OCI-LY7 (cell line): ENCODE data around the gene SST. TPM values are rescaled to one million over a fixed set of nuclear protein-coding genes. Genes with fewer than 3 reads are reported as not detected.

Experiments
- BruUV-seq: library from RNA; stranded (reverse); fragments of 400-500 nt; replicated peaks from 2 replicates; lab custom pipeline; 2021; lab: Mats Ljungman, UMichigan
- CTCF ChIA-PET: fragments of 300-600 bp; sonication (Branson Sonifier 250); formaldehyde crosslinking; loops from one replicate; lab custom pipeline; 2022; ENCODE audit warnings: antibody characterized with exemption; ENCODE audit not compliant: unreplicated experiment; lab: Charles Lee
- POLR2A ChIA-PET: fragments of 300-600 bp; sonication (Branson Sonifier 250); formaldehyde crosslinking; loops from one replicate; lab custom pipeline; 2022; ENCODE audit warnings: antibody characterized with exemption; lab: Charles Lee
- DNase-seq: peaks from one replicate; pipeline ENCODE4 v3.0.0-alpha.2; 2015; ENCODE audit warnings: low spot score
- H2AFZ ChIP-seq: fragments of 200-600 bp; sonication (generic), shearing (Covaris generic); 2 replicates; pipeline ENCODE4 v1.6.1; 2014; ENCODE audit warnings: mild to moderate bottlenecking, antibody characterized with exemption, low read length, moderate library complexity
- H3K27ac ChIP-seq: fragments of 200-600 bp; sonication (generic); 2 replicates; pipeline ENCODE4 v1.5.1; 2014; ENCODE audit warnings: mixed run types, low read depth, mild to moderate bottlenecking, moderate library complexity, low read length, inconsistent platforms; ENCODE audit not compliant: poor library complexity, severe bottlenecking
- H3K36me3 ChIP-seq: fragments of 200-600 bp; sonication (generic); 2 replicates; pipeline ENCODE4 v1.6.1; 2014; ENCODE audit warnings: mild to moderate bottlenecking, antibody characterized with exemption, low read length, moderate library complexity, mixed read lengths; ENCODE audit not compliant: insufficient read depth
- H3K4me1 ChIP-seq: fragments of 200-600 bp; sonication (generic); 2 replicates; pipeline ENCODE4 v1.5.1; 2014; ENCODE audit warnings: mild to moderate bottlenecking, low read length; ENCODE audit not compliant: insufficient read depth, poor library complexity, severe bottlenecking
- H3K4me2 ChIP-seq: fragments of 200-600 bp; sonication (generic); 2 replicates; pipeline ENCODE4 v1.6.1; 2014; ENCODE audit warnings: mild to moderate bottlenecking, low read length
- H3K4me3 ChIP-seq: fragments of 200-600 bp; sonication (generic); 2 replicates; pipeline ENCODE4 v1.5.1; 2014; ENCODE audit warnings: mild to moderate bottlenecking, low read depth, low read length; ENCODE audit not compliant: poor library complexity, severe bottlenecking
- H3K79me2 ChIP-seq: fragments of 200-600 bp; sonication (generic); 2 replicates; pipeline ENCODE4 v1.6.1; 2016; ENCODE audit warnings: low read depth, mild to moderate bottlenecking, low read length, moderate library complexity, mixed read lengths; ENCODE audit not compliant: insufficient read depth
- H3K9me2 ChIP-seq: fragments of 200-600 bp; sonication (generic); 2 replicates; pipeline ENCODE4 v1.6.1; 2016; ENCODE audit warnings: mild to moderate bottlenecking, low read length, mixed read lengths; ENCODE audit not compliant: insufficient read depth
- H3K9me3 ChIP-seq: fragments of 200-600 bp; sonication (generic); 2 replicates; pipeline ENCODE4 v1.6.1; 2014; ENCODE audit warnings: mild to moderate bottlenecking, mixed run types, low read length, mixed read lengths
- H4K20me1 ChIP-seq: fragments of 200-600 bp; sonication (generic); 2 replicates; pipeline ENCODE4 v1.6.1; 2014; ENCODE audit warnings: mild to moderate bottlenecking, antibody characterized with exemption, low read length, moderate library complexity, mixed read lengths; ENCODE audit not compliant: insufficient read depth
- EZH2phosphoT487 ChIP-seq: fragments of 200-600 bp; sonication (generic); IDR thresholded peaks from 2 replicates; pipeline ENCODE4 v1.6.1; 2018; ENCODE audit warnings: low read depth, borderline replicate concordance, mild to moderate bottlenecking, mixed run types, antibody characterized with exemption, low read length, moderate library complexity, mixed read lengths
- intact Hi-C: fragments of 100-400 bp; cut with micrococcal nuclease; formaldehyde crosslinking; loops from one replicate; pipeline ENCODE4 v1.10.0; 2022; ENCODE audit not compliant: unreplicated experiment
- total RNA-seq, 2 experiments: library from RNA; depleted of rRNA in 1 of 2; stranded (reverse); fragments of >200 nt in 1 of 2; shearing (Covaris generic) in 1 of 2; gene quantifications; 2 replicates each; pipeline ENCODE4 v1.2.3, GENCODE V29; 2014 to 2022
- TF ChIP-seq, protein P1 (sequence below): fragments of 200-600 bp; sonication (generic); conservative IDR thresholded peaks from 2 replicates; pipeline ENCODE4 v1.5.1; 2014; ENCODE audit warnings: mild to moderate bottlenecking, antibody characterized with exemption, low read length, moderate library complexity, mixed read lengths

The SST gene
- total RNA-seq, 2 experiments from 2014 or later: not detected

DNA sequence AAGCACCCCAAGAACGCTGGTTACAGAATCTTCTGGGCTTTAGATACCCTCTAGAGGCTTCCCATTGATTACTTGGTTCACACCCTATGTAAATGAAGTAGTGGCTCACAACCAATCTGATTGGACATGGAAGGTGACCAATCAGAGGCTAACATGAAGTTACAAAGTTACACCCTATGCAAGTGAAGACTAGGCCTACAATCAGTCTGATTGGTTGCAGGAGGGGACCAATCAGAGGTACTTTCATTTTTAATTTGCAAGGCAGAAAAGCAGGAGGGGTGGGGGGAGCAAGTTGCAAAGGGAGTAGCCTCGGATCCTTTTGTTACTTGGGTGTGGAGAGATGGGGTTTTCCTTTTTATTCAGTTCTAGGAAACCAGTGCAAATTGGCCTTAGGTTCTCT, 43.3 kb upstream of the SST start:
- no TSS peak for BruUV-seq
- no peak for DNase-seq
- intact Hi-C loops: loop anchor here (5.0 kb wide), 1 partner anchor 1244 kb away; no protein-coding TSS in a partner anchor
- H3K4me1 ChIP-seq: peaks cover 13% of the 10 kb centered on the region
- H2AFZ ChIP-seq: peak overlapping the region; percentile 22; the same call in 1 of the 2 replicates
- no peaks in the 10 kb centered on the region for H3K9me2 ChIP-seq
- H3K4me2 ChIP-seq: no peak overlapping the region
- TF ChIP-seq, protein P1, sequence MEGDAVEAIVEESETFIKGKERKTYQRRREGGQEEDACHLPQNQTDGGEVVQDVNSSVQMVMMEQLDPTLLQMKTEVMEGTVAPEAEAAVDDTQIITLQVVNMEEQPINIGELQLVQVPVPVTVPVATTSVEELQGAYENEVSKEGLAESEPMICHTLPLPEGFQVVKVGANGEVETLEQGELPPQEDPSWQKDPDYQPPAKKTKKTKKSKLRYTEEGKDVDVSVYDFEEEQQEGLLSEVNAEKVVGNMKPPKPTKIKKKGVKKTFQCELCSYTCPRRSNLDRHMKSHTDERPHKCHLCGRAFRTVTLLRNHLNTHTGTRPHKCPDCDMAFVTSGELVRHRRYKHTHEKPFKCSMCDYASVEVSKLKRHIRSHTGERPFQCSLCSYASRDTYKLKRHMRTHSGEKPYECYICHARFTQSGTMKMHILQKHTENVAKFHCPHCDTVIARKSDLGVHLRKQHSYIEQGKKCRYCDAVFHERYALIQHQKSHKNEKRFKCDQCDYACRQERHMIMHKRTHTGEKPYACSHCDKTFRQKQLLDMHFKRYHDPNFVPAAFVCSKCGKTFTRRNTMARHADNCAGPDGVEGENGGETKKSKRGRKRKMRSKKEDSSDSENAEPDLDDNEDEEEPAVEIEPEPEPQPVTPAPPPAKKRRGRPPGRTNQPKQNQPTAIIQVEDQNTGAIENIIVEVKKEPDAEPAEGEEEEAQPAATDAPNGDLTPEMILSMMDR: no peak
- TF ChIP-seq EZH2phosphoT487: no peak
- H4K20me1 ChIP-seq: no peaks in the 10 kb centered on the region
- H3K36me3 ChIP-seq: no peaks in the 10 kb centered on the region
- CTCF ChIA-PET: no interaction called here
- no peaks in the 10 kb centered on the region for H3K9me3 ChIP-seq
- H3K79me2 ChIP-seq: no peaks in the 10 kb centered on the region
- no peak overlapping the region for H3K4me3 ChIP-seq
- no peak overlapping the region for H3K27ac ChIP-seq
- POLR2A ChIA-PET: interaction anchor here (0.6 to 1.1 kb wide), 2 partner anchors 10 to 32 kb away, joined by 3 to 4 read pairs; no protein-coding TSS in a partner anchor

DNA sequence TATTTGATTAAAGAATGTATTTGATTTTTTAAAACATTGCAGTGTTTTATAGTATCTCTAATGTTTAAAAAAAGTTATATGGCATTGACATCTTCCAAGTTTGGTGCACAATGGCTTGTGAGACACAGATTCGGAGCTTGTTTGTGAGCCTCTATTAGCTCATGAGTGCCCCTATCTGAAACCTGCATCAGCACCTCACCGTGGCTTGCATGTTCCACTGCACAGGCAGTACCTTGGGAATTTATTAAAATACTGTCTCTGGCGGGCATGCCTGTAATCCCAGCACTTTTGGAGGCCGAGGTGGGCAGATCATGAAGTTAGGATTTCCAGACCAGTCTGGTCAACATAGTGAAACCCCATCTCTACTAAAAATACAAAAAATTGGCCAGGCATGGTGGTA, 39.0 kb upstream of the SST start:
- Histone ChIP-seq H3K36me3 (no peaks in the 10 kb centered on the region), H3K4me2 (no peak overlapping the region), H3K4me3 (no peak overlapping the region), H3K9me2 (no peaks in the 10 kb centered on the region), H3K79me2 (no peaks in the 10 kb centered on the region), H3K27ac (no peak overlapping the region), H3K9me3 (no peaks in the 10 kb centered on the region), H4K20me1 (no peaks in the 10 kb centered on the region), H2AFZ (no peak overlapping the region), H3K4me1 (no peaks in the 10 kb centered on the region)
- intact Hi-C loops: no loop called here
- no TSS peak for BruUV-seq
- ChIA-PET POLR2A (interaction anchor here (0.5 to 1.2 kb wide), 3 partner anchors 10 to 489 kb away, joined by 3 to 4 read pairs (median 3); no protein-coding TSS in a partner anchor), CTCF (interaction anchor here (0.6 kb wide), 1 partner anchor 26 kb away, joined by 3 read pairs; no protein-coding TSS in a partner anchor)
- TF ChIP-seq, protein P1: peak; percentile 67
- no peak for TF ChIP-seq EZH2phosphoT487
- peak; percentile 34 for DNase-seq

DNA sequence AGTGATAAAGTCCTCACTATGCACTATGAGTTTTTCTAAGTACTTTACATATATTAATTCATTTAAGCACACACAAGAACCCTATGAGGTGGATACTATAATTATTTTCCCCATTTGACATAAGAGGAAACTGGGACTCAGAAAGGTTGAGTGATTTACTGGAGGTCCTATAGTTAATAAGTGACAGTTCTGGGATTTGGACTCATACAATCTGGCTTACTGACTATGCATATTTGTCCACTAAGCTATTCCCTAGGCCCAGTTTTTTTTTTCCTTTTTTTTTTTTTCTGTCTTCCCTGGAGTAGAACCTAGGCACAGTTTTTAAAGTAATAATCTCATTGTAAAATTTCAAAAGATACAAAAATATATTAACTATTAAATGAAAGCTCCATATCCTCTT, 38.5 kb upstream of the SST start:
- ChIA-PET CTCF (no interaction called here), POLR2A (interaction anchor here (0.5 to 1.2 kb wide), 3 partner anchors 10 to 489 kb away, joined by 3 to 4 read pairs (median 3); no protein-coding TSS in a partner anchor)
- Histone ChIP-seq H3K9me3 (no peaks in the 10 kb centered on the region), H3K4me3 (no peak overlapping the region), H3K4me1 (no peaks in the 10 kb centered on the region), H3K79me2 (no peaks in the 10 kb centered on the region), H3K27ac (no peak overlapping the region), H4K20me1 (no peaks in the 10 kb centered on the region), H3K36me3 (no peaks in the 10 kb centered on the region), H2AFZ (no peak overlapping the region), H3K4me2 (no peak overlapping the region), H3K9me2 (no peaks in the 10 kb centered on the region)
- no peak for DNase-seq
- intact Hi-C loops: no loop called here
- TF ChIP-seq EZH2phosphoT487: no peak
- TF ChIP-seq, protein P1: no peak
- no TSS peak for BruUV-seq
